GM10847 (cell line): ENCODE results near the gene PPP1R3G.

Experiments used
- POLR2A ChIP-seq: IDR thresholded peaks from 2 replicates; pipeline ENCODE4 v1.6.1; 2011; ENCODE audit not compliant: insufficient read length; ENCODE audit errors: extremely low read depth

PPP1R3G gene

GRCh38 chr6:5063617-5064016 lies 21.5 kb upstream of the PPP1R3G start:
- TF ChIP-seq POLR2A: no peak

- no peak for TF ChIP-seq POLR2A
Measured at GRCh38 chr6:5066456-5067093, 18.6 kb upstream of the PPP1R3G start.

GRCh38 chr6:5067305-5067704 lies 17.8 kb upstream of the PPP1R3G start:
- no peak for TF ChIP-seq POLR2A

- TF ChIP-seq POLR2A: no peak
Measured at GRCh38 chr6:5068153-5068751, 16.9 kb upstream of the PPP1R3G start.

GRCh38 chr6:5071216-5071615 lies 13.9 kb upstream of the PPP1R3G start:
- TF ChIP-seq POLR2A: no peak

- TF ChIP-seq POLR2A: no peak
Measured at GRCh38 chr6:5072440-5072839, 12.7 kb upstream of the PPP1R3G start.

GRCh38 chr6:5073992-5074391 lies 11.1 kb upstream of the PPP1R3G start:
- TF ChIP-seq POLR2A: no peak

- no peak for TF ChIP-seq POLR2A
Measured at GRCh38 chr6:5076931-5077330, 8.2 kb upstream of the PPP1R3G start.

- no peak for TF ChIP-seq POLR2A
Measured at GRCh38 chr6:5078121-5078669, 6.9 kb upstream of the PPP1R3G start.

- TF ChIP-seq POLR2A: no peak
Measured at GRCh38 chr6:5079692-5080091, 5.4 kb upstream of the PPP1R3G start.

- no peak for TF ChIP-seq POLR2A
Measured at GRCh38 chr6:5080574-5080973, 4.6 kb upstream of the PPP1R3G start.

GRCh38 chr6:5081182-5081581 lies 4.0 kb upstream of the PPP1R3G start:
- no peak for TF ChIP-seq POLR2A

- no peak for TF ChIP-seq POLR2A
Measured at GRCh38 chr6:5081955-5082354, 3.2 kb upstream of the PPP1R3G start.

GRCh38 chr6:5082487-5083306 lies 2.4 kb upstream of the PPP1R3G start:
- no peak for TF ChIP-seq POLR2A

- no peak for TF ChIP-seq POLR2A
Measured at GRCh38 chr6:5083307-5083583, 1.9 kb upstream of the PPP1R3G start.

GRCh38 chr6:5083813-5084359 lies 1.3 kb upstream of the PPP1R3G start:
- TF ChIP-seq POLR2A: no peak

GRCh38 chr6:5084360-5084780 lies 771 bp upstream of the PPP1R3G start:
- no peak for TF ChIP-seq POLR2A
